Suprapubic skin (tissue), 4 donors: Measurements from ENCODE around the gene UTRN. TPM values are rescaled to one million over a fixed set of nuclear protein-coding genes. Genes with fewer than 3 reads are reported as not detected.

Experiments
- DNase-seq, 2 donors: peaks; one replicate each; pipeline ENCODE4 v3.0.0-alpha.2; 2019; ENCODE audit warnings: low spot score in 2 of 2
- H3K27ac ChIP-seq: fragments of 200-600 bp; sonication (generic); one replicate; pipeline ENCODE4 v1.5.1; 2019
- H3K27me3 ChIP-seq: fragments of 200-600 bp; sonication (generic); one replicate; pipeline ENCODE4 v1.5.1; 2019
- H3K36me3 ChIP-seq: fragments of 200-600 bp; sonication (generic); one replicate; pipeline ENCODE4 v1.5.1; 2019
- H3K4me1 ChIP-seq: fragments of 200-600 bp; sonication (generic); one replicate; pipeline ENCODE4 v1.5.1; 2019
- H3K4me3 ChIP-seq: fragments of 200-600 bp; sonication (generic); one replicate; pipeline ENCODE4 v1.5.1; 2019; ENCODE audit warnings: mild to moderate bottlenecking
- H3K9me3 ChIP-seq: fragments of 200-600 bp; sonication (generic); one replicate; pipeline ENCODE4 v1.5.1; 2019
- CTCF ChIP-seq, 2 donors: fragments of 200-600 bp in 1 of 2; fragments of 450-650 bp in 1 of 2; sonication (generic) in 1 of 2; IDR thresholded peaks; one replicate each; pipeline ENCODE4 v1.5.1; 2016 to 2019; ENCODE audit warnings: antibody characterized with exemption in 2 of 2, mild to moderate bottlenecking in 1 of 2, moderate library complexity in 1 of 2
- EP300 ChIP-seq: sonication (generic); formaldehyde crosslinking; IDR thresholded peaks from one replicate; pipeline ENCODE4 v1.6.1; 2017; ENCODE audit warnings: antibody characterized with exemption
- POLR2A ChIP-seq, 2 donors: fragments of 450-650 bp; IDR thresholded peaks; one replicate each; pipeline ENCODE4 v1.6.1; 2017; ENCODE audit warnings: antibody characterized with exemption in 2 of 2, mild to moderate bottlenecking in 2 of 2, moderate library complexity in 2 of 2
- POLR2AphosphoS5 ChIP-seq, 3 donors: sonication (generic); formaldehyde crosslinking; IDR thresholded peaks; one replicate each; pipeline ENCODE4 v1.6.1; 2017; ENCODE audit warnings: antibody characterized with exemption in 3 of 3
- WGBS: methylation state at CpG from one replicate; pipeline ENCODE4 v1.1.5; 2018; 5-methylcytosine and 5-hydroxymethylcytosine counted together
- total RNA-seq, 4 donors: library from RNA; depleted of rRNA; stranded (reverse); fragments of >200 nt; gene quantifications; one replicate each; pipeline ENCODE4 v1.1.0, GENCODE V29; 2016

UTRN gene
- total RNA-seq, 4 donors from 2014 or later = 76.1 to 147 (median 93.1) TPM

GRCh38 chr6:144283646-144284477, 1.3 kb upstream of the UTRN start:
- no peak for DNase-seq
- Histone ChIP-seq H3K36me3 (no peaks in the 10 kb centered on the region), H3K27me3 (no peaks in the 10 kb centered on the region), H3K27ac (peak overlapping the region; percentile 96), H3K4me1 (peaks cover 21% of the 10 kb centered on the region), H3K4me3 (peak overlapping the region; percentile 77), H3K9me3 (no peaks in the 10 kb centered on the region)
- no peak for TF ChIP-seq POLR2A (IDR thresholded peaks at IDR 0.05)
- TF ChIP-seq EP300 = no peak
- no peak for TF ChIP-seq POLR2AphosphoS5 (IDR thresholded peaks at IDR 0.05)
- no peak for TF ChIP-seq CTCF (IDR thresholded peaks at IDR 0.05)
- WGBS = 12% methylated on average over 13 of the region's 13 CpGs

- peaks cover 19% of the 10 kb centered on the region for H3K4me1 ChIP-seq
- H3K36me3 ChIP-seq = no peaks in the 10 kb centered on the region
- H3K27ac ChIP-seq = peak overlapping the region; percentile 96
- 0% methylated on average over 7 of the region's 7 CpGs for WGBS
- TF ChIP-seq CTCF (IDR thresholded peaks at IDR 0.05) = no peak
- TF ChIP-seq POLR2AphosphoS5 (IDR thresholded peaks at IDR 0.05) = no peak
- no peak for TF ChIP-seq EP300
- TF ChIP-seq POLR2A (IDR thresholded peaks at IDR 0.05) = no peak
- H3K4me3 ChIP-seq = peak overlapping the region; percentile 77
- DNase-seq = no peak
- H3K9me3 ChIP-seq = no peaks in the 10 kb centered on the region
- no peaks in the 10 kb centered on the region for H3K27me3 ChIP-seq
Observed at GRCh38 chr6:144284478-144284782, 705 bp upstream of the UTRN start.

GRCh38 chr6:144285548-144285797, 338 bp downstream of the UTRN start:
- under 1% methylated on average over 15 of the region's 15 CpGs for WGBS
- no peaks in the 10 kb centered on the region for H3K36me3 ChIP-seq
- H3K9me3 ChIP-seq = no peaks in the 10 kb centered on the region
- no peaks in the 10 kb centered on the region for H3K27me3 ChIP-seq
- no peak for DNase-seq
- peaks cover 19% of the 10 kb centered on the region for H3K4me1 ChIP-seq
- H3K27ac ChIP-seq = peak overlapping the region; percentile 96
- TF ChIP-seq EP300 (no peak), POLR2A (IDR thresholded peaks at IDR 0.05) (no peak)
- peak overlapping the region; percentile 77 for H3K4me3 ChIP-seq

GRCh38 chr6:144285798-144286502, 815 bp downstream of the UTRN start:
- Histone ChIP-seq H3K27ac (peak overlapping the region; percentile 96), H3K36me3 (no peaks in the 10 kb centered on the region), H3K4me1 (peaks cover 19% of the 10 kb centered on the region), H3K27me3 (no peaks in the 10 kb centered on the region), H3K4me3 (peak overlapping the region; percentile 77), H3K9me3 (no peaks in the 10 kb centered on the region)
- WGBS = 0% methylated on average over 12 of the region's 51 CpGs
- peak; percentile 90 for DNase-seq
- TF ChIP-seq POLR2AphosphoS5 (IDR thresholded peaks at IDR 0.05) (no peak), EP300 (no peak), CTCF (IDR thresholded peaks at IDR 0.05) (no peak), POLR2A (IDR thresholded peaks at IDR 0.05) (no peak)

GRCh38 chr6:144286503-144287393, 1.6 kb downstream of the UTRN start:
- H3K27ac ChIP-seq = peak overlapping the region; percentile 96
- H3K36me3 ChIP-seq = no peaks in the 10 kb centered on the region
- H3K4me1 ChIP-seq = peaks cover 19% of the 10 kb centered on the region
- no peaks in the 10 kb centered on the region for H3K9me3 ChIP-seq
- H3K27me3 ChIP-seq = no peaks in the 10 kb centered on the region
- peak in 1 of 2 donors; percentile 15 for TF ChIP-seq POLR2A (IDR thresholded peaks at IDR 0.05)
- TF ChIP-seq CTCF (IDR thresholded peaks at IDR 0.05) = no peak
- peak in 1 of 3 donors; percentile 13 for TF ChIP-seq POLR2AphosphoS5 (IDR thresholded peaks at IDR 0.05)
- peak overlapping the region; percentile 77 for H3K4me3 ChIP-seq
- DNase-seq = peak; percentile 88 to 89
- WGBS = under 1% methylated on average over 24 of the region's 53 CpGs
